Measurements from ENCODE around the gene ATP6V1B1.

- TF ChIP-seq CTCF (IDR thresholded peaks at IDR 0.05; ENCODE audit: low read depth, low read length, poor library complexity, severe bottlenecking) (no peak), EZH2phosphoT487 (IDR thresholded peaks at IDR 0.05; ENCODE audit: borderline replicate concordance, low read length) (no peak)
Measured at GRCh38 chr2:70897203-70897976, 38.3 kb upstream of the ATP6V1B1 start.

Measured in DOHH2 (cell line).